IPS-18c (cell line): ENCODE measurements around the gene KLHL30.
"Not testable (repeated sequence)": the region's sequence is repeated elsewhere in the genome, so short reads cannot be mapped to it uniquely, and the experiment has no call there.

Source experiments
- H3K4me3 ChIP-seq: 2 replicates; pipeline ENCODE4 v1.7.0; 2013; ENCODE audit warnings: low read depth, mild to moderate bottlenecking, low read length, moderate library complexity; ENCODE audit not compliant: insufficient read depth
- H3K9me3 ChIP-seq: one replicate; pipeline ENCODE4 v1.6.1; 2013; ENCODE audit warnings: mild to moderate bottlenecking, low read length, moderate library complexity; ENCODE audit not compliant: control insufficient read depth, insufficient read depth

The KLHL30 gene

DNA sequence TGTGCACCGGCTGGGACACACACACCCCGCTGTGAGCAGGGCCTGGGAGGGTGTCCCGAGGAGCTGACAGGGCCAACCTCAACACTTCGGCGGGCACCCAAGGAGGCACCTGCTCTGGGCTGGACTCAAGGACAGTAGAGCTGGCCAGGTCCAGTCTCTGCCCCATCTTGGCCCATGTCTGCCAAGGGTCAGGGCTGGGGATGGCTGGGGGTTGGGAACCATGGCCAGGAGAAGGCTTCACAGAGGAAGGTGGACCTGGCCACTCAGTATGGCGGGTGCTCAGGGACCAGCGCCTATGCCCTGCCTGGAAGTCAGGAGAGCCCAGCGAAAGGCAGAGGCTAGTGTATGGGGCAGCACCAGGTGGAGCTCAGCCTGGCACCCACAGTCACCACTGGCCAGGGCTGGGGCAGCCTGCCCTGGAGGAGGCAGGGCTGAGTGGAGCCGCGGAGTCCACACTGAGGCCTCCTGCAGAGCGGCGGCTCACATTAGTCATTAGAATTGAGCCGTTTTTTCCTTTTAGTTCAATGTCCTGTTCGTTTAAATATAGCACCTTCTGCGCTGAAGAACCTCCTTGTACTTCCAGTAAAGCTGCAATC is 24.5 kb downstream of the KLHL30 start:
- Histone ChIP-seq H3K4me3 (peak overlapping the region; percentile 55; the same call in 1 of the 2 replicates), H3K9me3 (peaks cover 2% of the 10 kb centered on the region)

DNA sequence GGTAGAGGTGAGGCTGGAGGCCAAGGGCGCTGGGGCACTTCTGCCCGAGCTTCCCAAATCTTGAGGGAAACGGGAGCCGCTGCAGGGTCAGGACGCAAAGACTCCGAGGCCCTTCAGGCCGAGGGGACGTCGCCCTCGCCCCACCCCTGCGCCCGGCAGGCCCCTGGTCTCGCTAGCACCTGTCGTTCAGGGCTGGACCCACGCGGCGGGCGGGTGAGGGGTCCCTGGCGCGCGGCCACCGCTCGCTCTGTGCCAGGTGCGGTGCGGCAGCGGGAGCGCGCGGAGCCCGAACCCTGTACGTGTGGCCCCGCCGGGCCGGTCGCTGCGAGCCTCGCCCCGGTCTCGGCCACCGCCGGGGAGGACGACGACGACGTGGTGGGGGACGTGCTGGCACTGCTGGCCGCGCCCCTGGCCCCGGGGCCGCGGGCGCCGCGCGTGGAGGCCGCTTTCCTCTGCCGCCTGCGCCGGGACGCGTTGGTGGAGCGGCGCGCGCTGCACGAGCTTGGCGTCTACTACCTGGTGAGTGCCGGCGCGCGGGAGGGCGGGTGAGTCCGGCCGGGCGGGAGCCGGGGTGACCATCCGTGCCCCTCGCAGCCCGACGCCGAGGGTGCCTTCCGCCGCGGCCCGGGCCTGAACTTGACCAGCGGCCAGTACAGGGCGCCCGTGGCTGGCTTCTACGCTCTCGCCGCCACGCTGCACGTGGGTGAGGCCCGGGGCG is 25.2 kb downstream of the KLHL30 start:
- Histone ChIP-seq H3K4me3 (peak overlapping the region; percentile 55), H3K9me3 (peaks cover 2% of the 10 kb centered on the region)

DNA sequence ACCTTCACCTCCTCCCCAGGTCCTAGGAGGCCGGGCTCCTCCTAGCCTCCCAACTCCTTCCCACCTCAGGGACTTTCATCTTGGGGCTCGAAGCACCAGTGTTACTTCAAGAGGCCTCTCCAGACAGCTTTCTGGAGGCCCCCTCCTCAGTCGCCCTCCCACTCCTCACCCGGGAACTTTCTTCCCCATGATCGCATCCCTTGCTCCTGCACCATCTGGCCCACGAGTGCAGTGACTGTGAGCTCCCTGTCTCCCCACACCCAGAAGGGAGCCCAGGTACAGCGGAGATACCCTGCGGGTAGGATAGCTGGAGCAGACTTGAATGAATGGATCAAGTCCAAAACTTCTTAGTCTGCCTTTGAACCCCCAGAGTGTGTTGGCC is 26.4 kb downstream of the KLHL30 start:
- Histone ChIP-seq H3K4me3 (no peak overlapping the region), H3K9me3 (peaks cover 2% of the 10 kb centered on the region)

DNA sequence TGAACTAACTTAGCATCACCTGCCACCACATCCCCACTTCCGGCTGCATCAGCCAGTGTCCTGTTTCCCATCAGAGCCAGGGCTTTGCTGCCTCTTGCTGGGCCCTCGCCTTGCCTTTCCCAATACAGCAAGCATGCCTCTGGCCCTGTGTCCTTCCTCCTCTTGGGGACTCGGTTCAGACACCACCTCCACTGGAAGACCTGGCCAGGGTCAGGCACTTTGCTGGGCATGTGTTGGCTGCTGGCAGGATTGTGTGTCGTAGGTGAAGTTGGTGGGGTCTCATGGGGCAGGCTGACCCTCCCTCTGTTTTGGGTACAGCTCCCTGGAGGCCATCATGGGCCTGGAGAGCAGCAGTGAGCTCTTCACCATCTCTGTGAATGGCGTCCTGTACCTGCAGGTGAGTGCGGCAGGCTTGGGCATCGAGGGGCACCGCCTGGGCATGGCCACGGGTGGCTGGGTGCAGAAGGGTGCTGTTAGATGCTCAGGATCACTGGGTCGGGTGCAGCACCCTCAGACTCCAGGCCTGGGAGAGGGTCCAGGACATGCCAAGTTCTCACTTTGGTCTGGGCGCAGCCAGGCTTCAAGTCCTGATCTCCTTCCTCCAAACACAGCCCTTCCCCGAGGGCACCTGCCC is 26.9 kb downstream of the KLHL30 start:
- peaks cover 2% of the 10 kb centered on the region for H3K9me3 ChIP-seq

DNA sequence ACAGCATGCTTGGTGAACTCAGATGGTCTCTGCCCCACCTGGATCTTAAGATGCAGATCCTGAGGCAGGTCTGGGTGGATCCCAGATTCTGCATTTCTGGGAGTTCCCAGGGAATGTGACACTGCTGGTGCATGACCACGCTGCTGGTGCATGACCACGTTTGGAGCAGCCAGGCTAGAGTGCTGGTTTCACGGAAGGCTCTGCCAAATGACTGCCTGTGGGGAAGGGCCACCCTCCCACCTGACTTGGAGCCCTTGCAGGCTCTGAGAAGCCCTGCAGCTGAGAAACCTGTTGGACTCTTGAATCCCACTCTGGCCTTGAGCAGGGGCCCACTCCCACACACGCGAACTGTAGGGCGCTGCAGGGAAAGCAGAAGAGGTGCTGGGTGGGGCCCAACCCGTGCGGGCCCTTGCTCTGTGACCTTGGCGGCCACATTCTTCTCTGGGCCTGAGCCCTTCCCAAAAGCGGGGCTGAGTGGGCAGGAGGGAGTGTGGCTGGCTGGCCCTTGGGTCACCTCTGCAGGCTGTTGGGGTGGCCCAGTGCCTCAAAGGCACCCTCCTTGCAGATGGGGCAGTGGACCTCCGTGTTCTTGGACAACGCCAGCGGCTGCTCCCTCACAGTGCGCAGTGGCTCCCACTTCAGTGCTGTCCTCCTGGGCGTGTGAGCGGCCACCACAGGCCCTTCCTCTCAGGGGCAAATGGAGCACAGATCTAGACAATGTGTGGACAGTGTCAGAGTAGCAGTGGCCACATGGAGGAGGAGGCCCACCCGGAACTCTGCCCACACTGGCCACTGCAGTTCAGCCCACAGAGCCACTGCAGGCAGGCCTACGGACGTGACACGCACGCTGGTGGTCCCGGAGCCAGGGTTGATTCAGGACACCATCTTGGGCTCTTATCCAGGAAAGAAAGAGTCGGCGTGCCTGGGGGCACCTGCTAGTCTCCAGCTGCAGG is 28.2 kb downstream of the KLHL30 start:
- Histone ChIP-seq H3K4me3 (no peak overlapping the region), H3K9me3 (peaks cover 2% of the 10 kb centered on the region)

More for the DNA sequence above, 26.9 kb downstream of the KLHL30 start:
- no peak overlapping the region for H3K4me3 ChIP-seq

DNA sequence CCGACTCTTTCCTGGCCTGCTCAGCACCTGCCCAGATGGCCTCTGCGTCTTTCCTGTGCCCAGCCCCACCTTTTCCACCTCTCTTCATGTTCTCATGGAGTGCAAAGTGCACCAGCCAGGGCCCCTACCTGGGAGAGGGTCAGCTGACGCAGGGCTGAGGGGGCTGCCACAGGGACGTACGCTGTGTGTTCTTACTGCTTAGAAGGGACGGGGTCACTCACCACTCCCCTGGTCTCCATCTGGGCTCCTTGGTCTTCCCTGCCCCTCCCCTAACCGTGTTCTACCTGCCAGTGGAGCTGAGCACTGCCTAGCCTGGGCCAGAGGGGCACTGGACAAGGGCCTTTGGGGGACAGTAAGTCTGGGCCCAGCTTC is 28.9 kb downstream of the KLHL30 start:
- Histone ChIP-seq H3K4me3 (no peak overlapping the region), H3K9me3 (peaks cover 2% of the 10 kb centered on the region)

DNA sequence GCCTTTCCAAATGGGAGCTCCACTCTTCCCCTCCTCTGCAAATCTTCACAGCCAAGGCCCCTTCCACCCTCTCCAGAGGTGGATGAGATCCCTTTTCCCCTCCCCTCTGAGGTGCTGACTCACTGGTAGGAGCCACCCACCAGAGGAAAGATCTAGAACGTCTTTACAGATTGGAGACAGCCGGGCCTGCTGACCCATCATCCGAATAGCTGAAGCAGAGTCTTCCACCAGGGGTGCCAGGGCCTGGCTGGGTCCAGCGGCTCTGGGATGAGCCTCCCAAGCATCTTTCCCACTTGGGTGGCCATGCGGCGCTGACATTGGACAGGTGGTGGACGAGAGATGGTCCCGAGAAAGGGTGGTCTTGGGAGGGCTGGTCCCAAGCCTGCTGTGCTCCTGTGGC is 29.3 kb downstream of the KLHL30 start:
- Histone ChIP-seq H3K4me3 (no peak overlapping the region), H3K9me3 (peaks cover 2% of the 10 kb centered on the region)

DNA sequence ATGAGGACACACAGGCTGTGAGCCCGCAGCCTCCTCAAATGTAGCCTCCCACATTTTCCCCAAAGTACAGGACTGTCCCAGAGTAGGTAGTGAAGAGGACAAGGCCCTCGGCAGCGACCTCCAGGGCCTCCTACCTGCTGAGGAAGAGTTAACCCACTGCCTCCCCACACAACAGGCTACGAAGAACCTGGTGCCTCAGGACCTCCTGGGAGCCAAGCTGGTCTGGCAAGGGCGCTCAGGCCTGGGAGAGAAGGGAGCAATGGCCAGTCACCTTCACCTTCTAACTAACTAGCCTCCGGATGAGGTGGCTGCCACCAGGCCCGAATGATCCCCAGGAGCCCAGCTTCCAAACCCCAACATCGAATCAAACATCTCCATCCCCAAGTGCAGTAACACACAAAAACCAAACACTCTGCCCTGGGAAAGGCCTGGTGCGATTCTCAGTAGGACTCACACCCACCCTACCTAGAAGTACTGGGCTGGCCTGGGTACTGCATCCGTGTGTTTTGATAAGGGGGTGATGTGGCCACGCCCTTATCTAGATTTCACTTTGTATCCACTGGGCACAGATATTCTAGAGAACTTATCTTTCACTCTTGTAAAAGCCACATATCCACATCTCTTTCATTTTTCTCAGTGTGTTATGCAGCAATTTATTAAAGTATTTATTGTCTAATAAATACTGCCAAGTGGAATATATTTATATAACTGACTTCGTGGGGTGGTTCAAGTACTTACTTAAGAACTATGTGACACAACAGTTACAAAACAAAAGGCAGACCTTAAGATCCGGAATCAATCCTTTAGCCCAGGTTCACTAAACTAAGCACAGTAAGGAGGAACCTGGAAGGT is 30.0 kb downstream of the KLHL30 start:
- Histone ChIP-seq H3K9me3 (peaks cover 2% of the 10 kb centered on the region), H3K4me3 (no peak overlapping the region)

DNA sequence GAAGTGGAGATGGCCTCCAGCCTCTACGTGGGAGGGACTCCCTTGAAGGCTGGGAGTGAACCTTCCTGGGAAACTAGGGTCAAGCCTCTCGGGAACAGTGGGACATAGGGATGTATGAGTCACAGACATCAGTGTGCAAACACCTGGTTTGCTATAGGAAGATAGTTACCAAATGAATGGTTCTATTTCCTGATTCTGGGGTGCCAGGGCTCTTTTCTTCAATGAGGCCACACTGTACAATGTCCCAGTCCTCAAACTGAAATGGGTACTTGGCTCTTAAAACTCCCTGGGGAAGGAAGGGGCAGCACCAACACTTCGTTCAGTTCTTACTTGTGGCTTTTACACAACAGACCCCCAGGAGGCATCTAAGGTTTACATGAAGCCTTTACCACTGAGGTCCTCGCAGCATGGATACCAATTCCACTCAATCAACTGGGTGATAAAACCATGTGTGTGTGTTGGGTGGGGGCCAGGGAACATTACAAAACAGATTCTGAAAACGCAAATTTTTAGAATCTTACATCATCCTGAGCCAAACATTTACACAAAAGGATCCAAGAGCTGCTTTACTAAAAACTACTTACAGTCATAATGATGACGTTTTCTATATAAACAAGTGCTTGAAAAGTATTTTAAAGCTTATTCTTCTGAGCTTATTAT is 30.7 kb downstream of the KLHL30 start:
- no peak overlapping the region for H3K4me3 ChIP-seq
- H3K9me3 ChIP-seq: peaks cover 2% of the 10 kb centered on the region

DNA sequence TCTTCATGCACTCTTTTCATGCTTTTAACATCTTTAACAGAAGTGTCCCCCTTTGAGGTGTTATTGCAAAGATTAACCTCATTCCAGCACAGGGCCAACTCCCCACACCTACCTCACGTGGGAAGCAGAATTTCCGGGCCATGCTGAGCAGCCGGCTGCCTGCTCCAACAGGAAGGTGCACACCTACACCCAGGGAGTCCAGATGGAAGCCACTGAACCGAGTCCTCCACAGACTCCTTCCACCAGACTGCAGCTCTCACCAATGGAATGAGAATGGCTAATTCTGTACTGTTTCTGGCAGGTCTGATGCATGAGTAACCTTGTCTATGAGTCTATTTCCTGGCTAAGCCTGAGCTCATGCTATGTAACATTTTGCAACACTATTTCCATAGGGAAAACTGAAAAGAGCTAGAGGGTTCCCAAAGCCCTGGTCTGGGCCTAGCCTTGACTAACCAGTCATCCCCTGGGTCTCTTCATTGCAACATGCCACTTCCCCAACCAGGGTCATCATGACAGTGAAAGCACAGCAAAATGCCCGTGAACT is 31.3 kb downstream of the KLHL30 start:
- Histone ChIP-seq H3K9me3 (peaks cover 2% of the 10 kb centered on the region), H3K4me3 (no peak overlapping the region)

DNA sequence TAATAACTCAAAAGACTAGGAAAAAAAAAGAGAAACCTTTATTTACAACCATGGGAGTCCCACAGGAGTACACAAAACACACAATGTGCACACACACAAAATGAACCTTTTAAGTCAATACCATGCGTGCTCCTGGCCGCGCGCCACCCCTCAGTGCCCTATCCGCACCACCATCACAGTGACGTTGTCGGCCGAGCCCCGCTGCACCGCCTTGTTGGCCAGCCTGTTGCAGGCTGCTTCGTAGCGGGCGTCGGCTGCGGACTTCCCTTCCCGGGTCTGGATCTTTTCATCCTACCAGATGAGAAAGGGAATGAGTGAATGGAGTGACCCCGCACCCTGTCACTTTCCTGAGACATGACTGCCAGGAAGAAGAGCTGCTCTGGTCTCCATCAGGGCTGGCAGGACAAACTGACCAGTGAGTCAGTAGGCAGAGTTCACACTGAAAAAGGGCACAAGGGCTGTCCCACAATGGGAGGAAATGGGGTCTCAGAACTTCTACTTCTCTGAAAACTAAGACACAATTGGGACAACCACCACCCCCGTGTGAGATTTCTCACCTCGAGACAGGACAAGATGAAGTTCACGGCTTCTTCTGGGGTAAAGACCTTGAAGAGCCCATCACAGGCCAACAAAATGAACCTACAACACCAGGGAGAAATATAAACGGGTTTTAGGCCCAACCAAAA is 32.1 kb downstream of the KLHL30 start:
- H3K4me3 ChIP-seq: no peak overlapping the region
- H3K9me3 ChIP-seq: peaks cover 2% of the 10 kb centered on the region

DNA sequence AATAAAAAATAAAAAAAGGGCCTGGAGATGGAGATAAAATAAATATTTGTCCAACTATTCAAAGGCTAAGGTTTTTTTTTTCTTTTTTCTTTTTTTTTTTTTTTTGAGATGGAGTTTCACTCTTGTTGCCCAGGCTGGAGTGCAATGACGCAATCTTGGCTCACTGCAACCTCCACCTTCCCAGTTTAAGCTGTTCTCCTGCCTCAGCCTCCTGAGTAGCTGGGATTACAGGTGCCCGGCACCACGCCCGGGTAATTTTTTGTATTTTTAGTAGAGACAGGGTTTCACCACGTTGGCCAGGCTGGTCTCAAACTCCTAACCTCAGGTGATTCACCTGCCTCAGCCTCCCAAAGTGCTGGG is 32.6 kb downstream of the KLHL30 start:
- H3K9me3 ChIP-seq, H3K4me3 ChIP-seq: not testable (repeated sequence)

DNA sequence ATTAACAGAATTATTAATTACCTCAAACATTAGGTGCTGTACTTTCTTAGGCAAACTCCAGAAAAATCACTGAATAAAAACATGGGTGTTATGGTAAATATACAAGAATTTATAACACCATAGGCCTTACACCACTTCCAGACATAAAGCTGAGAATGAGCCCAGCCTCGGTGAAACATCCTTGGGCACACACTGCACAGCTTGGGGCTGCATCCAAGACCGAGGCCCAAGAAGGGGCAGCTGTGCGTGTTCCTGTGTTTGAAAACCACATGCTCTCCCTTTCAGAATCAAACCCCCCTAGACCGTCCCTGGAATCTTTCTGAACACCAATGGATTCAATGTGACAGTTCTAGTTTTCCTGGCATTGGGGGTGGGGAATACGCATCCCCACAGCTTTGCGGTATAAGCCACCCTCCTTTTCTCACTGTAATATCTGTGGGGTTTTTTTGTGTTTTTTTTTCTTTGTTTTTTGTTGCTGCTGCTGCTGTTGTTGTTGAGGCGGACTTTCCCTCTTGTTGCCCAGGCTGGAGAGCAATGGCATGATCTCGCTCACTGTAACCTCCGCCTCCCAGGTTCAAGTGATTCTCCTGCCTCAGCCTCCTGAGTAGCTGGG is 33.2 kb downstream of the KLHL30 start:
- no peaks in the 10 kb centered on the region for H3K9me3 ChIP-seq
- no peak overlapping the region for H3K4me3 ChIP-seq

DNA sequence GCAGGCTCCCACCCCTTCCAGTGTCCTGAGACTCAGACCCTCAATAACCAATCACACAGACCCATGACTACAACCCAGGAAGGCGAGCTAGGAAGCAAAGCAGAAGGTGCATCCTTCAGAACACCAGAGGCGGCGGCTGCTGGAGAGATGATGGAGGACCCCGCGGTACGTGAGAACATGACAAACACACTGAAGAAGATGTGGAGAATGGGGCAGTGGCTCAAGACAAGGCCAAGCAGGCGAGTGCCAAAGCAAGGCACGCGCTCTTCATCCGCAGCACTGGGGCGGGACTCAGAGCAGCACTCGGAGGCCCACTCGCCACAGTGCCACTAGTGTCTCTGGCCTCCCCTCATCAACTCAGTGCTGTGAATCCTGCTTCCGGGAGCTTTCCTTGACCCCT is 34.0 kb downstream of the KLHL30 start:
- H3K9me3 ChIP-seq: no peaks in the 10 kb centered on the region
- no peak overlapping the region for H3K4me3 ChIP-seq

DNA sequence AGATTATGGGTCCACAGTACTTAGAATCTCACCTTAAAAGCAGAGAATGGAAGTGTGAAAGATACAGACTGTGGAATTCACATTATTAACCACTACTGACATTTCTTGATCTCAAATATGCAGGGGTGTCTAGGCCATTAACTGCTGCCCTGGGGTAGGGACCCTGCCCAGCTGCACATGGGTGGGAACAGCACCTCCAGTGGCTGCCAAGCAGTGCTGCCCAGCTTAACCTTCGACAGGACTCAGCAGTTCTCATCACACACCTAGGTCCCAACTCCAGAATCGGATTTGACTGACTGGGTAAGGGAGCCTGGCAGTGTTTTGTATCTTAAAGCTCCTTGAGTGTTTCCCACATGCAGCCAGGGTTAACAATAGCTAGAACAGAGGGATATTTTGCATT is 35.2 kb downstream of the KLHL30 start:
- no peak overlapping the region for H3K4me3 ChIP-seq
- H3K9me3 ChIP-seq: no peaks in the 10 kb centered on the region
